IPS DF 6.9 (cell line): ENCODE results near the gene ZCCHC17.
A peak's percentile ranks its signal among the peaks of the same experiment; 100 is the strongest.

Source experiments
- DNase-seq: peaks from one replicate; pipeline ENCODE4 v3.0.0-alpha.2; 2013; ENCODE audit warnings: low read depth, low spot score
- H3K27ac ChIP-seq: one replicate; pipeline ENCODE4 v1.5.1; 2013; ENCODE audit warnings: low read length, control low read depth
- H3K27me3 ChIP-seq: 2 replicates; pipeline ENCODE4 v1.6.1; 2013; ENCODE audit warnings: mild to moderate bottlenecking, low read length; ENCODE audit not compliant: control insufficient read depth, insufficient read depth
- H3K36me3 ChIP-seq: 2 replicates; pipeline ENCODE4 v1.6.1; 2013; ENCODE audit warnings: low read length; ENCODE audit not compliant: control insufficient read depth, insufficient read depth
- H3K4me1 ChIP-seq: 2 replicates; pipeline ENCODE4 v1.6.1; 2013; ENCODE audit warnings: low read length; ENCODE audit not compliant: control insufficient read depth, insufficient read depth
- H3K4me3 ChIP-seq: 2 replicates; pipeline ENCODE4 v1.5.1; 2013; ENCODE audit warnings: mild to moderate bottlenecking, low read length
- H3K9me3 ChIP-seq: 2 replicates; pipeline ENCODE4 v1.6.1; 2013; ENCODE audit warnings: low read length, inconsistent platforms; ENCODE audit not compliant: control insufficient read depth, insufficient read depth
- WGBS: extraction: QIAGEN DNeasy Blood & Tissue Kit; methylation state at CpG from one replicate; pipeline ENCODE4 v1.1.7; 2013; ENCODE audit warnings: mixed read lengths, missing lambda C conversion rate; ENCODE audit not compliant: insufficient read length, insufficient coverage; 5-methylcytosine and 5-hydroxymethylcytosine counted together

ZCCHC17 gene

DNA sequence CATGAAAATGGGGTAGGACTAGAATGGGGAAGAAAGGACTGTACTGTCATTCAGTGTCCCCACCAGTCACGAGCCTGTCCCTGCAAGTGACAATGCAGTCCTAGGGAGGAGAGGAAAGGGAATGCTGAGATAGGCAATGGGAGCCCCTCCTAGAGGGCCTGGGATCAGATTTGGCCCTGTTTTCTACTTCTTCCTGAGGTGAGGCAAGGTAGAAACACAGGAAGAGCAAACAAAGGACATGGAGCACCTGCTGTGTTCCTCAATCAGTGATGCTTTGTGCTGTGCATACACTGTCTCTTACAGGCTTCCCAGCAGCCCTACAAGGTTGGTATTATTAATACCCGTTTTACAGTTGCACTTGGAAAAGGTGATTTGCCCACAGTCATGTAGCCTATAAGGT, 70.0 kb downstream of the ZCCHC17 start:
- WGBS, result no CpG with 5 or more reads among the region's 2 CpGs
- no peak overlapping the region for H3K27ac ChIP-seq
- H3K36me3 ChIP-seq, result 0 out of 2 replicates have a peak, but pooled peaks cover 5% of the 10 kb centered on the region
- peaks cover 4% of the 10 kb centered on the region; the same call in 1 of the 2 replicates for H3K4me1 ChIP-seq
- no peaks in the 10 kb centered on the region for H3K9me3 ChIP-seq
- no peak for DNase-seq
- no peaks in the 10 kb centered on the region for H3K27me3 ChIP-seq
- H3K4me3 ChIP-seq, result no peak overlapping the region

DNA sequence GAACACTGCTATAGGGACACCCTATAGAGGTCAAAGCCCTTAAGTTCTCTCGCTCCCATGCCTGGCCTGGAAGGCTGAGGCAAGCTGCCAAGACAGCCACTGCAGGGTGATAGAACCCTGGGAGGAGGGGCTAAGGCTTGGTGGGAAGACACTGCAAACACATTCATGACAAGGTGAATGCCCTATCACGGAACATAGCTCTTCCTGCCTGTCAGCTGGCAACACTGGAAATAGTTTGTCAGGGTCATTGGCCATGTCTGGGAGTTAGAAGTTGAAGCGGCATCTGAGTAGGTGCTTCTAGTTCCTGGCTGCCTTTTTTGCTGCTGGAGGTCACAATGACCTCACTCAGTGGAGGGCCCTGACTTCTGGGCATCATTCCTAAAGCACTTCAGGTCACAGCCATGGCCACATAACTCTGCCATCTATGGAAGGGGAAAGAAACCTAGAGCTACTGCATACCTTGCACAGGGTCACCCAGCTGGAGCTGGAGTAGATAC, 71.8 kb downstream of the ZCCHC17 start:
- Histone ChIP-seq H3K27me3 (no peaks in the 10 kb centered on the region), H3K4me1 (peaks cover 12% of the 10 kb centered on the region; the same call in 1 of the 2 replicates), H3K4me3 (no peak overlapping the region), H3K27ac (no peak overlapping the region), H3K36me3 (0 out of 2 replicates have a peak, but pooled peaks cover 5% of the 10 kb centered on the region), H3K9me3 (no peaks in the 10 kb centered on the region)
- WGBS, result no CpG with 5 or more reads among the region's 3 CpGs
- no peak for DNase-seq

DNA sequence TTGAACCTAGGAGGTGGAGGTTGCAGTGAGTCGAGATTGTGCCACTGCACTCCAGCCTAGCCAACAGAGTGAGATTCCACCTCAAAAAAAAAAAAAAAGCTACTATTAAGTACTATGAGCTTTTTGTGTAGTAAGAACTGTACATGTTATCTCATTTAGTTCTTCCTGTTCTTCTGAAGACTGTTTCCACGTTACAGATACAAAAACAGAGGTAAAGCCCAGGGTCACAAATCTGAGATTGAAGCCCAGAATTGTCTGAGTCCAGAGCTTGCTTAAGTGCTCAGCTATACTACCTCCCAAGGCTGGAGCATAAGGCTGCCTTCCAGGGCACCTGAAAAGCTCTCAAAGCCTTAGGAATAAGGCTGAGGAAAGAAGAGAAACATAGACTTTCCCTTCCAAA, 73.2 kb downstream of the ZCCHC17 start:
- no peaks in the 10 kb centered on the region for H3K36me3 ChIP-seq
- no CpG with 5 or more reads among the region's 2 CpGs for WGBS
- no peaks in the 10 kb centered on the region for H3K27me3 ChIP-seq
- no peaks in the 10 kb centered on the region for H3K9me3 ChIP-seq
- H3K4me3 ChIP-seq, result no peak overlapping the region
- H3K4me1 ChIP-seq, result peaks cover 17% of the 10 kb centered on the region
- DNase-seq, result no peak
- H3K27ac ChIP-seq, result no peak overlapping the region

DNA sequence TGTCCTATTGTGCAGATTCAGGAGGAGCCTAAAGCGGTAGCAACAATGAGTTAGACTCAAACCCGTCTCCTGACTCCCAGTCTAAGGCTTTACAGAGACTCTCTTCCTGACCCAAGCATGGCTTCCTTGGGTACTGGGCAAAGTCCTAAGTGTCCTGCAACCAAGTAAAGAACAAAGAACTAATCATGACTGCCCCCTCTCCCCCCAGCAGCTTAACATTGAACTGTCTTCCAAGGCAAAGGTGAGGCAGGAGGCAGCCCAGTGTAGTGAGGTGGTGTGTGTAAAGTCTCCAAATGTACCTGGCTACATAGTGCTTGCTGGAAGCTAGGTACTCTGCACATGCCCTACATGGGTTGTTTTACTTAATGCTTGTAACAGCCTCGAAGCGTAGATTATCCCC, 73.7 kb downstream of the ZCCHC17 start:
- WGBS, result no CpG with 5 or more reads among the region's 4 CpGs
- H3K27ac ChIP-seq, result no peak overlapping the region
- no peaks in the 10 kb centered on the region for H3K36me3 ChIP-seq
- H3K4me1 ChIP-seq, result peaks cover 17% of the 10 kb centered on the region
- H3K9me3 ChIP-seq, result no peaks in the 10 kb centered on the region
- no peak for DNase-seq
- H3K27me3 ChIP-seq, result no peaks in the 10 kb centered on the region
- H3K4me3 ChIP-seq, result no peak overlapping the region

GRCh38 chr1:31371121-31371959, 74.5 kb downstream of the ZCCHC17 start:
- Histone ChIP-seq H3K4me1 (peaks cover 15% of the 10 kb centered on the region), H3K27ac (no peak overlapping the region), H3K36me3 (no peaks in the 10 kb centered on the region), H3K27me3 (no peaks in the 10 kb centered on the region), H3K4me3 (no peak overlapping the region), H3K9me3 (no peaks in the 10 kb centered on the region)
- WGBS, result no CpG with 5 or more reads among the region's 10 CpGs
- no peak for DNase-seq

DNA sequence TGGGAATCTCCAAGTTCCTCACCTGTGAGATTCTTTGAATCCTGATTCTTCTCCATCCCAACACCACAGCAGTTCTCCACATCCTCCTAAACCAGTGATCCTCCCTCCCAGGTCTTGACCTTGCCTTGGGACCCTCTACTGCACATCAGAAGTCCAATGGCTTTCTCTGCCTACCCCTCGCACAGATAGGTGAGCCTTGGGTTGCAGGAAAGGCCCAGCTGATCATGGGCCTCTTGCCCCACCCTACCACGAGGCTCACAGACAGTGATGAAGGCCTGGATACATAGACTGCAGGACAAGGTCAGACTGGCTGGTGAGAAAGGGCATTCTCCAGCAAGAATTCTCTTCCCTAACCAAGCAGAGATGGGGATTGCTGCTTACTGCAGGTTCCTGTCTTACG, 75.2 kb downstream of the ZCCHC17 start:
- H3K4me1 ChIP-seq, result peaks cover 14% of the 10 kb centered on the region
- H3K27me3 ChIP-seq, result no peaks in the 10 kb centered on the region
- H3K36me3 ChIP-seq, result no peaks in the 10 kb centered on the region
- no peak overlapping the region for H3K27ac ChIP-seq
- DNase-seq, result no peak
- WGBS, result no CpG with 5 or more reads among the region's 3 CpGs
- H3K4me3 ChIP-seq, result no peak overlapping the region
- H3K9me3 ChIP-seq, result no peaks in the 10 kb centered on the region

- H3K27me3 ChIP-seq, result no peaks in the 10 kb centered on the region
- peaks cover 14% of the 10 kb centered on the region for H3K4me1 ChIP-seq
- WGBS, result no CpG with 5 or more reads among the region's 10 CpGs
- H3K9me3 ChIP-seq, result no peaks in the 10 kb centered on the region
- H3K27ac ChIP-seq, result no peak overlapping the region
- no peaks in the 10 kb centered on the region for H3K36me3 ChIP-seq
- DNase-seq, result no peak
- H3K4me3 ChIP-seq, result peak overlapping the region; percentile 32; the same call in 1 of the 2 replicates
Observed at GRCh38 chr1:31372751-31373055, 75.9 kb downstream of the ZCCHC17 start.

DNA sequence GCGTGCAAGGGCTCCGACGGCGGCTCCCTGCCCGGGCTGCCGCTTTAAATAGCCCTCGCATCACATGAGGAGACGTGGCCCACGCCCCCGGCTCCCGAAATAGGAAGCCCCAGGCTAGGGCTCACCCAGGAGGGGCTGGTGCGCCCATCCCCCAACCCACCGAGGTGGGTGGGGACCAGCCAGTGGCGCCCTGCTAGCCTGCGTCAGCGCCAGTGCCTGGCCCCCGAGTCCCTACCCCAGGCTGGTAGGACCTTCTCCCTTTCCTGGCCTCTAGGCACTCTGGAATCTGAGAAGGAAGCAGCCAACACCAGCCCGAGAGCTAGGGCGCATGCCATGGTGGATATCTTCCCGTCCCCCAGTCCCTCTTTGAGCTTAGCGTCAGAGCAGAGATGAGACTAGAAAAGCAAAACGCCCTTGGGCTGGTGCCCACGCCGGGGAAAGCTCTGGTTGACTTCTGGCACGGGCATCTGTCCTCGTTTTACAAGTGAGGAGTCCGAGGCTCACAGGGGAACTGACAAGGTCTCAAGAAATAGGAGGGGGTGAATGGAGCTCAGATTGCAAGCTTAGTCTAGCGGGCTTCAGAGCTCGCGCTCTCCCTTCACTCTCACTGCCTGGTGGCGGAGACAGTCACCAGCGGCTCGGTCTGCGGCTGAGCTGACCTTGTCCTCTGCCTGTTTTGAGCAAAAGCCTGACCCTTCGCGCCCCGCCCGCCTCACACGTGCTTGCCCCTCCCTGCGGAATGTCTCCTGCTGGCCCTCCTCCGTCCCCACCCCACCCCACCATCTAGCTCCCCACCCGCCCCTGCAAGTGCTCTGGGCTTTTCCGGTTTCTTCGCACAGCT, 76.4 kb downstream of the ZCCHC17 start, which contains the start of gene FABP3:
FABP3 (minus strand) TSS at position 21 of the 841 bp plus-strand sequence. CDS start 62 bp downstream, outside the sequence.
- WGBS, result no CpG with 5 or more reads among the region's 44 CpGs
- no peak within 1 kb of the TSS for H3K27ac ChIP-seq
- no peaks in the 10 kb centered on the region for H3K36me3 ChIP-seq
- peaks cover 14% of the 10 kb centered on the region for H3K4me1 ChIP-seq
- no peaks in the 10 kb centered on the region for H3K27me3 ChIP-seq
- H3K9me3 ChIP-seq, result no peaks in the 10 kb centered on the region
- peak; percentile 79 for DNase-seq
- peak within 1 kb of the TSS; percentile 32; the same call in 1 of the 2 replicates for H3K4me3 ChIP-seq

DNA sequence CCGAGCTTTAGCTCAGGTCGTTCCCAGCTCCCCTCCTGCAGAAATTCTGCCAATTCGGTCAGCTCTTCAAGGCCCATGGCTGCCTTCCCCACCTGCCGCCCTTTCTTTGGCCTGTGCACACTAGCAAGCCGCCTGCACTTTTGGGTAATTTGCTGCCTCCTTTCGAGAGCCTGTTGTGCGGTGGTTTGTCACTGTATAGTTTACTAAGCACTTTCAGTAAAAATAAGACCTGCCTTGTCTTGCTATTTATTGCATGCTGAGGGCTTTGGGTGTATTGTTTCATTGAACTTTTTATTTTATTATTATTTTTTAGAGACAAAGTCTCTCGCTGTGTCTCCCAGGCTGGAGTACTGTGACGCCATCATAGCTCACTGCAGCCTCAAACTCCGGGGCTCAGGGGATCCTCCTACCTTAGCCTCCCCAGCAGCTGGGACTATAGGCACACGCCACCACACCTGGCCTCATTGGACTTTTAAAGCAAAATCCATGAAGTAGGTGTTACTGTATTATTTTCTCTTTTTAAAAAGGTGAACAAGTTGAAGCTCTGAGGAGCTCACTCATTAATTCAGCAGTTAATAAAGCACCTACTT, 77.2 kb downstream of the ZCCHC17 start:
- no CpG with 5 or more reads among the region's 11 CpGs for WGBS
- Histone ChIP-seq H3K27ac (no peak overlapping the region), H3K4me3 (no peak overlapping the region)

DNA sequence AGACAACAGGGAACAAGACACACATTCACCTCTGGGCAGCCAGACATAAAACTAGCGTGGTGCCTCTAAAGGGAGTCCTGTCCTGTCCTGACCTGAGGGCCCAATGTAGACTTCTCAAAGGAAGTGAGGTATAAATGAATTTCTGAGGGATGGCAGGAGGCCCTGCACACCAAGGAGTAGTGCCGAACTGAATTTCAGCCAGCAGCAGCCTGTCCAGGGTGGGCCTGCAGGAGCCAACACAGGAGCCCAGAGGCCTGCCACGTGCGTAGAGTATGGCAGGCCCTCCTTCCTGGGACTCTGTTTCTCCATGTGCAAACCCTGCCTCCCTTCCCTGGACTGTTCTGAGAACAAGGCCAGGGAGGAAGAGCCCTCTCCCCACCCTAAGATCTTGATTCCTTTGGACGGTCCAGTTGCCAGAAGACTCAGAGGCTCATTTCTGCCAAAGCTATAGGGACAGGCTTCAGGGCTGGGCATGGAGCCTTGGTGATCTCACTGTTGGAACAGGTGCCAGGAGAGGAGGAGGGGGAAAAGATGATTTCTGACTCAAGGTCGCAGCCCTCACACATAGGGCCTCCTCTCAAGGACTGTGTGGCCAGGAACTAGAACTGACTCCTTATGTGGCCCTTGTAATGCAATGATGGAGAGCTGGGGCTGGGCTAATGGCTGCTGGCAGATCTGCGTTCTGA, 77.8 kb downstream of the ZCCHC17 start:
- Histone ChIP-seq H3K27ac (no peak overlapping the region), H3K4me1 (peaks cover 14% of the 10 kb centered on the region), H3K27me3 (no peaks in the 10 kb centered on the region), H3K9me3 (no peaks in the 10 kb centered on the region), H3K4me3 (no peak overlapping the region), H3K36me3 (no peaks in the 10 kb centered on the region)
- WGBS, result no CpG with 5 or more reads among the region's 7 CpGs
- no peak for DNase-seq

More for the DNA sequence above, 77.2 kb downstream of the ZCCHC17 start:
- no peaks in the 10 kb centered on the region for H3K27me3 ChIP-seq
- no peaks in the 10 kb centered on the region for H3K9me3 ChIP-seq
- DNase-seq, result no peak
- H3K36me3 ChIP-seq, result no peaks in the 10 kb centered on the region
- H3K4me1 ChIP-seq, result peaks cover 14% of the 10 kb centered on the region
